SJSA1 (cell line): ENCODE data around the gene COX8A. TPM values are rescaled to one million over a fixed set of nuclear protein-coding genes. Genes with fewer than 3 reads are reported as not detected.

Source experiments
- DNase-seq, 2 experiments: peaks; one replicate each; pipeline ENCODE4 v3.0.0-alpha.2; 2015 to 2020; ENCODE audit warnings: low spot score in 2 of 2, low read depth in 1 of 2
- H3K27ac ChIP-seq: fragments of 250-450 bp; sonication (Bioruptor Pico); 2 replicates; pipeline ENCODE4 v1.5.1; 2020; ENCODE audit warnings: mild to moderate bottlenecking, moderate library complexity
- H3K27me3 ChIP-seq: fragments of 250-450 bp; sonication (Bioruptor Pico); replicated peaks from 2 replicates; pipeline ENCODE4 v1.5.1; 2020; ENCODE audit warnings: mild to moderate bottlenecking, moderate library complexity
- H3K36me3 ChIP-seq: fragments of 250-450 bp; sonication (Bioruptor Pico); 2 replicates; pipeline ENCODE4 v1.5.1; 2020; ENCODE audit warnings: mild to moderate bottlenecking
- H3K4me1 ChIP-seq: fragments of 250-450 bp; sonication (Bioruptor Pico); replicated peaks from 2 replicates; pipeline ENCODE4 v1.6.1; 2021; ENCODE audit warnings: mild to moderate bottlenecking
- H3K4me3 ChIP-seq: fragments of 250-450 bp; sonication (Bioruptor Pico); 2 replicates; pipeline ENCODE4 v1.5.1; 2020; ENCODE audit warnings: mild to moderate bottlenecking
- H3K9me3 ChIP-seq: fragments of 250-450 bp; sonication (Bioruptor Pico); replicated peaks from 2 replicates; pipeline ENCODE4 v1.5.1; 2020; ENCODE audit warnings: mild to moderate bottlenecking
- total RNA-seq: library from RNA; depleted of rRNA; stranded (reverse); fragments of >200 nt; shearing (Covaris generic); gene quantifications from 2 replicates; pipeline ENCODE4 v1.2.3, GENCODE V29; 2014; rRNA removed

COX8A gene
- total RNA-seq, 1 experiment from 2014 or later: 1,062 TPM

GRCh38 chr11:64025205-64025604 is 50.8 kb downstream of the COX8A start:
- H3K4me1 ChIP-seq: no peaks in the 10 kb centered on the region; the same call in 1 of the 2 replicates
- no peaks in the 10 kb centered on the region for H3K27me3 ChIP-seq
- H3K4me3 ChIP-seq: no peak overlapping the region
- H3K9me3 ChIP-seq: no peaks in the 10 kb centered on the region
- no peaks in the 10 kb centered on the region for H3K36me3 ChIP-seq
- no peak overlapping the region for H3K27ac ChIP-seq
- DNase-seq: no peak

Other genes starting within 250 kb of the COX8A start
- gene ZFTA, start 205.8 kb upstream of the COX8A start, total RNA-seq: 28.7 and 29.5 TPM in 2 replicates
- 89.3 and 95.5 TPM in 2 replicates for gene SPINDOC, start 161.2 kb upstream of the COX8A start, total RNA-seq
- 23.1 and 29.6 TPM in 2 replicates for gene MARK2, start 135.5 kb upstream of the COX8A start, total RNA-seq
- gene RCOR2, start 57.5 kb upstream of the COX8A start, total RNA-seq: 1.5 and 1.6 TPM in 2 replicates
- gene NAA40, start 35.6 kb upstream of the COX8A start, total RNA-seq: 21.4 and 39.9 TPM in 2 replicates
- gene OTUB1, start 11.8 kb downstream of the COX8A start, total RNA-seq: 35.6 and 69.7 TPM in 2 replicates
- gene FLRT1, start 61.3 kb downstream of the COX8A start, total RNA-seq: 0.18 TPM in 1 of 2 replicates, not detected in the other
- 17.6 and 22.6 TPM in 2 replicates for gene MACROD1, start 191.5 kb downstream of the COX8A start, total RNA-seq
- gene STIP1, start 211.6 kb downstream of the COX8A start, total RNA-seq: 402 and 488 TPM in 2 replicates
- 0.84 TPM in 1 of 2 replicates, not detected in the other for gene FERMT3, start 232.1 kb downstream of the COX8A start, total RNA-seq